Hepatocyte (in vitro differentiated cells): Measurements from ENCODE around the gene ZNF687. TPM values are rescaled to one million over a fixed set of nuclear protein-coding genes. Genes with fewer than 3 reads are reported as not detected.

Source experiments
- polyA plus RNA-seq: library from polyadenylated mRNA; unstranded; fragments of >200 nt; fragmentation: Nextera tagmentation; extraction: Ambion mirVana; gene quantifications from 2 replicates; pipeline ENCODE4 v1.2.1, GENCODE V29; 2016
- small RNA-seq: library from RNA; depleted of rRNA; stranded (forward); fragments of <200 nt; gene quantifications from one replicate; pipeline ENCODE3, GENCODE V24; 2014
- total RNA-seq: library from RNA; depleted of rRNA; stranded (reverse); fragments of >200 nt; gene quantifications from 2 replicates; pipeline ENCODE4 v1.2.3, GENCODE V29; 2014

Gene ZNF687
- total and polyA plus RNA-seq, 2 experiments from 2014 or later: 3.6 to 19.9 TPM

Small RNA genes within 50 kb of the gene (small RNA-seq; reads per million reads assigned to genes)
- not detected for gene RN7SL444P

Other genes with a start within 250 kb of the ZNF687 start
- 2.7 and 3.8 TPM in 2 replicates for gene BNIPL, start 245.7 kb upstream of the ZNF687 start, total RNA-seq
- 1.1 and 3.0 TPM in 2 replicates for gene BNIPL, start 245.7 kb upstream of the ZNF687 start, polyA plus RNA-seq
- 2.9 and 3.2 TPM in 2 replicates for gene C1orf56, start 234.5 kb upstream of the ZNF687 start, total RNA-seq
- gene C1orf56, start 234.5 kb upstream of the ZNF687 start, polyA plus RNA-seq: 8.3 and 11.4 TPM in 2 replicates
- gene CDC42SE1, start 222.7 kb upstream of the ZNF687 start, total RNA-seq: 49.4 and 60.2 TPM in 2 replicates
- gene CDC42SE1, start 222.7 kb upstream of the ZNF687 start, polyA plus RNA-seq: 19.0 and 21.2 TPM in 2 replicates
- gene MLLT11, start 221.9 kb upstream of the ZNF687 start, total RNA-seq: 16.8 and 16.9 TPM in 2 replicates
- gene MLLT11, start 221.9 kb upstream of the ZNF687 start, polyA plus RNA-seq: 34.3 and 37.6 TPM in 2 replicates
- 9.9 and 12.9 TPM in 2 replicates for gene GABPB2, start 211.5 kb upstream of the ZNF687 start, total RNA-seq
- gene GABPB2, start 211.5 kb upstream of the ZNF687 start, polyA plus RNA-seq: 0.98 and 4.1 TPM in 2 replicates
- gene SEMA6C, start 135.7 kb upstream of the ZNF687 start, total RNA-seq: 6.3 and 41.6 TPM in 2 replicates
- 13.9 and 25.1 TPM in 2 replicates for gene SEMA6C, start 135.7 kb upstream of the ZNF687 start, polyA plus RNA-seq
- gene TNFAIP8L2, start 125.7 kb upstream of the ZNF687 start, total RNA-seq: 0.64 TPM in 1 of 2 replicates, not detected in the other
- 0.70 TPM in 1 of 2 replicates, not detected in the other for gene TNFAIP8L2, start 125.7 kb upstream of the ZNF687 start, polyA plus RNA-seq
- gene LYSMD1, start 116.4 kb upstream of the ZNF687 start, total RNA-seq: 13.0 and 16.2 TPM in 2 replicates
- 1.0 and 2.5 TPM in 2 replicates for gene LYSMD1, start 116.4 kb upstream of the ZNF687 start, polyA plus RNA-seq
- gene SCNM1, start 116.2 kb upstream of the ZNF687 start, total RNA-seq: 21.5 and 26.4 TPM in 2 replicates
- gene SCNM1, start 116.2 kb upstream of the ZNF687 start, polyA plus RNA-seq: 55.4 and 57.5 TPM in 2 replicates
- gene TMOD4, start 106.3 kb upstream of the ZNF687 start, total RNA-seq: not detected in 2 replicates
- 0.44 TPM in 1 of 2 replicates, not detected in the other for gene TMOD4, start 106.3 kb upstream of the ZNF687 start, polyA plus RNA-seq
- 46.0 and 48.1 TPM in 2 replicates for gene VPS72, start 92.1 kb upstream of the ZNF687 start, total RNA-seq
- gene VPS72, start 92.1 kb upstream of the ZNF687 start, polyA plus RNA-seq: 52.2 and 53.1 TPM in 2 replicates
- 36.0 and 45.7 TPM in 2 replicates for gene PIP5K1A, start 83.7 kb upstream of the ZNF687 start, total RNA-seq
- gene PIP5K1A, start 83.7 kb upstream of the ZNF687 start, polyA plus RNA-seq: 17.3 and 27.0 TPM in 2 replicates
- gene PSMD4, start 27.6 kb upstream of the ZNF687 start, total RNA-seq: 107 and 119 TPM in 2 replicates
- 161 and 168 TPM in 2 replicates for gene PSMD4, start 27.6 kb upstream of the ZNF687 start, polyA plus RNA-seq
- gene PI4KB, start 45.1 kb downstream of the ZNF687 start, total RNA-seq: 42.1 and 49.9 TPM in 2 replicates
- gene PI4KB, start 45.1 kb downstream of the ZNF687 start, polyA plus RNA-seq: 55.1 and 60.4 TPM in 2 replicates
- gene RFX5, start 65.0 kb downstream of the ZNF687 start, total RNA-seq: 43.0 and 48.8 TPM in 2 replicates
- 14.1 and 18.0 TPM in 2 replicates for gene RFX5, start 65.0 kb downstream of the ZNF687 start, polyA plus RNA-seq
- 49.1 and 63.9 TPM in 2 replicates for gene SELENBP1, start 90.4 kb downstream of the ZNF687 start, total RNA-seq
- 86.4 and 101 TPM in 2 replicates for gene SELENBP1, start 90.4 kb downstream of the ZNF687 start, polyA plus RNA-seq
- gene PSMB4, start 117.3 kb downstream of the ZNF687 start, total RNA-seq: 240 and 275 TPM in 2 replicates
- 71.4 and 96.3 TPM in 2 replicates for gene PSMB4, start 117.3 kb downstream of the ZNF687 start, polyA plus RNA-seq
- 36.3 and 37.0 TPM in 2 replicates for gene POGZ, start 177.2 kb downstream of the ZNF687 start, total RNA-seq
- gene POGZ, start 177.2 kb downstream of the ZNF687 start, polyA plus RNA-seq: 12.9 and 16.2 TPM in 2 replicates
- 58.2 and 66.4 TPM in 2 replicates for gene CGN, start 229.1 kb downstream of the ZNF687 start, total RNA-seq
- gene CGN, start 229.1 kb downstream of the ZNF687 start, polyA plus RNA-seq: 46.3 and 54.5 TPM in 2 replicates